ENCODE results near the gene SLC49A4. TPM values are rescaled to one million over a fixed set of nuclear protein-coding genes. Genes with fewer than 3 reads are reported as not detected.

The SLC49A4 gene
- total RNA-seq, 1 experiment from 2014 or later, result 11.3 TPM

GRCh38 chr3:122893282-122893681 is 98.4 kb downstream of the SLC49A4 start (continued):
- TF ChIP-seq MAX (IDR thresholded peaks at IDR 0.05) (peak; percentile 88), REST (IDR thresholded peaks at IDR 0.05; ENCODE audit: low read depth) (no peak), SP1 (IDR thresholded peaks at IDR 0.05; ENCODE audit: low read depth) (peak; percentile 79), POLR2AphosphoS5 (IDR thresholded peaks at IDR 0.05; ENCODE audit: low read depth, low read length) (peak; percentile 19; the same call in 1 of the 2 replicates), YY1 (IDR thresholded peaks at IDR 0.05; ENCODE audit: extremely low read depth, insufficient replicate concordance, low read depth, low read length) (peak; percentile 28), ZBTB33 (IDR thresholded peaks at IDR 0.05; ENCODE audit: extremely low read depth, insufficient replicate concordance, low read length) (no peak), ATF3 (IDR thresholded peaks at IDR 0.05) (no peak), TCF7L2 (IDR thresholded peaks at IDR 0.05; ENCODE audit: borderline replicate concordance, extremely low read depth, insufficient read depth, insufficient read length) (no peak), SIN3A (IDR thresholded peaks at IDR 0.05; ENCODE audit: low read depth) (no peak), ZFX (IDR thresholded peaks at IDR 0.05) (no peak)
